Right renal cortex interstitium (tissue), 3 donors: ENCODE data around the gene OR52N1. TPM values are rescaled to one million over a fixed set of nuclear protein-coding genes. Genes with fewer than 3 reads are reported as not detected.

Experiments
- polyA plus RNA-seq, 3 donors: library from polyadenylated mRNA; unstranded; fragments of 120-200 nt; gene quantifications; one replicate each; pipeline ENCODE4 v1.2.1, GENCODE V29; 2013; ENCODE audit not compliant: insufficient read length in 3 of 3

The OR52N1 gene
- polyA plus RNA-seq, 3 donors = not detected

Other genes with a start within 250 kb of the OR52N1 start
- not detected for gene OR52H1, start 242.7 kb downstream of the OR52N1 start, polyA plus RNA-seq
- gene OR52B6, start 210.4 kb downstream of the OR52N1 start, polyA plus RNA-seq = not detected
- gene TRIM6, start 194.6 kb downstream of the OR52N1 start, polyA plus RNA-seq = 10 to 100 TPM; 15.8 to 64.3 (median 50.1) TPM
- 10 to 100 TPM in 1 of 3 donors, 1 to 10 TPM in 2; 6.7 to 11.4 (median 8.8) TPM for gene TRIM34, start 166.3 kb downstream of the OR52N1 start, polyA plus RNA-seq
- gene TRIM5, start 106.2 kb downstream of the OR52N1 start, polyA plus RNA-seq = 10 to 100 TPM; 35.7 to 44.1 (median 44.0) TPM
- gene TRIM22, start 101.5 kb downstream of the OR52N1 start, polyA plus RNA-seq = 1 to 10 TPM; 7.0 to 9.9 (median 7.3) TPM
- not detected for gene OR56B1, start 54.8 kb downstream of the OR52N1 start, polyA plus RNA-seq
- gene OR52N4, start 37.0 kb downstream of the OR52N1 start, polyA plus RNA-seq = not detected
- not detected for gene OR52N5, start 7.9 kb downstream of the OR52N1 start, polyA plus RNA-seq
- not detected for gene OR52N2, start 17.7 kb upstream of the OR52N1 start, polyA plus RNA-seq
- gene OR52E6, start 50.6 kb upstream of the OR52N1 start, polyA plus RNA-seq = not detected
- not detected for gene OR52E8, start 66.4 kb upstream of the OR52N1 start, polyA plus RNA-seq
- gene OR52E4, start 89.4 kb upstream of the OR52N1 start, polyA plus RNA-seq = not detected
- gene OR52E5, start 101.9 kb upstream of the OR52N1 start, polyA plus RNA-seq = not detected
- not detected for gene OR56A3, start 151.0 kb upstream of the OR52N1 start, polyA plus RNA-seq
- not detected for gene OR56A5, start 177.2 kb upstream of the OR52N1 start, polyA plus RNA-seq
- gene OR52L1, start 195.7 kb upstream of the OR52N1 start, polyA plus RNA-seq = not detected
- gene OR56A4, start 215.7 kb upstream of the OR52N1 start, polyA plus RNA-seq = under 1 TPM in 2 of 3 donors, not detected in 1; 0.04 to 0.06 TPM
- not detected for gene OR56A1, start 239.5 kb upstream of the OR52N1 start, polyA plus RNA-seq